ENCODE data around the gene CNPPD1.

DNA sequence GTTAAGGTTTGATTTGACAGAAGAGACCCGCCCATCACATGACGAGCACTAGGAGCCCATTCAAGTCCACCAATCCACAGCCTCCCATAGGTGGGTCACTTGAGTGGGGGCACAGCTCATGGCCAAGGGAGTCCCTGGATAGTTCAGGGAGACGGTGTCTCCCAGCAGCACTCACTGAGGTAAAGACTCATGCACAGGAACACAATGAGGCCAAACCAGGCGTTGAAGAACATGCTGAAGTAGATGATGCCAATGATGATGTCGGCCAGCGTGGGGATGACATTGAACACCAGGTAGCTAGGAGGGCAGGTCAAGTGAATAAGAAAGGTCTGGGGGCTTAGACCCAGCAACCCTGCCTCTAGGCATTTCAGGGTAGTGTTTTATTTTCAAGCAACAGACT lies 38.1 kb upstream of the CNPPD1 start:
- TF ChIP-seq CHD2 (IDR thresholded peaks at IDR 0.05; ENCODE audit: low read length) (no peak), POLR2AphosphoS5 (IDR thresholded peaks at IDR 0.05; ENCODE audit: low read depth, low read length) (no peak), RAD21 (IDR thresholded peaks at IDR 0.05 in 1 of 2, conservative IDR thresholded peaks at IDR 0.05 in 1 of 2; ENCODE audit: low read depth in 2 of 2, low read length in 2 of 2) (no peak), JUND (IDR thresholded peaks at IDR 0.05; ENCODE audit: low read length) (no peak), HDAC2 (IDR thresholded peaks at IDR 0.05; ENCODE audit: borderline replicate concordance in 1 of 2, low read depth in 2 of 2, low read length in 2 of 2) (no peak), JUN (IDR thresholded peaks at IDR 0.05; ENCODE audit: low read depth, low read length) (no peak), GTF2F1 (IDR thresholded peaks at IDR 0.05; ENCODE audit: borderline replicate concordance, low read depth, low read length) (no peak), SIN3A (conservative IDR thresholded peaks at IDR 0.05 in 1 of 2, IDR thresholded peaks at IDR 0.05 in 1 of 2; ENCODE audit: low read depth in 1 of 2, low read length in 2 of 2) (no peak)
- TF ChIP-seq, protein P1, sequence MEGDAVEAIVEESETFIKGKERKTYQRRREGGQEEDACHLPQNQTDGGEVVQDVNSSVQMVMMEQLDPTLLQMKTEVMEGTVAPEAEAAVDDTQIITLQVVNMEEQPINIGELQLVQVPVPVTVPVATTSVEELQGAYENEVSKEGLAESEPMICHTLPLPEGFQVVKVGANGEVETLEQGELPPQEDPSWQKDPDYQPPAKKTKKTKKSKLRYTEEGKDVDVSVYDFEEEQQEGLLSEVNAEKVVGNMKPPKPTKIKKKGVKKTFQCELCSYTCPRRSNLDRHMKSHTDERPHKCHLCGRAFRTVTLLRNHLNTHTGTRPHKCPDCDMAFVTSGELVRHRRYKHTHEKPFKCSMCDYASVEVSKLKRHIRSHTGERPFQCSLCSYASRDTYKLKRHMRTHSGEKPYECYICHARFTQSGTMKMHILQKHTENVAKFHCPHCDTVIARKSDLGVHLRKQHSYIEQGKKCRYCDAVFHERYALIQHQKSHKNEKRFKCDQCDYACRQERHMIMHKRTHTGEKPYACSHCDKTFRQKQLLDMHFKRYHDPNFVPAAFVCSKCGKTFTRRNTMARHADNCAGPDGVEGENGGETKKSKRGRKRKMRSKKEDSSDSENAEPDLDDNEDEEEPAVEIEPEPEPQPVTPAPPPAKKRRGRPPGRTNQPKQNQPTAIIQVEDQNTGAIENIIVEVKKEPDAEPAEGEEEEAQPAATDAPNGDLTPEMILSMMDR (IDR thresholded peaks at IDR 0.05; ENCODE audit: control extremely low read depth in 1 of 3, insufficient read depth in 1 of 3, low read depth in 1 of 3, low read length in 3 of 3) = no peak
- TF ChIP-seq, protein P2, sequence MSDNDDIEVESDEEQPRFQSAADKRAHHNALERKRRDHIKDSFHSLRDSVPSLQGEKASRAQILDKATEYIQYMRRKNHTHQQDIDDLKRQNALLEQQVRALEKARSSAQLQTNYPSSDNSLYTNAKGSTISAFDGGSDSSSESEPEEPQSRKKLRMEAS (IDR thresholded peaks at IDR 0.05) = no peak

All from H1 (cell line).